Measurements from ENCODE around the gene ADAM20.
"Not testable (repeated sequence)": the region's sequence is repeated elsewhere in the genome, so short reads cannot be mapped to it uniquely, and the experiment has no call there.

ADAM20 gene

DNA sequence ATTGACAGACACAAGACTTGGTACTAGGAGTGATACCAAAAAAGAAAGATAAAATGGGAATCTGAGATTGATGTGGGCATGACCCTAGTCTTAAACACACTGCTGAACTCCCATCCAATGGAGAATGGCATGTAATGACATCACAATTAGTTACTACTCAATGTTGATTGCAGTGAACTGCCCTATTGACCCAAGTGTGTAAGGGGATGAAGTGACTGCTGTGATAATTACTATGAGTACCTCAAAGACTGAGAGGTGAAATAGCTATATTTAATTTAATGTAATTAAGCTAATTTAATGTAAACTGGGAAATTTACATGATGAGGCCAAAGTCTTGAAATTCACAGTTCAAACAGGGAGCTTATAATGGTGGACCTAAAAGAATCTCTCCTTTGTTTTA lies at the start of gene ADAM20:
TSS of gene ADAM20 (minus strand) at position 101 of the 400 bp plus-strand sequence. CDS start 10,247 bp downstream, outside the sequence.
- in situ Hi-C loops (cut with MboI; ENCODE audit: low sequenced_read_pairs) = no loop called here

DNA sequence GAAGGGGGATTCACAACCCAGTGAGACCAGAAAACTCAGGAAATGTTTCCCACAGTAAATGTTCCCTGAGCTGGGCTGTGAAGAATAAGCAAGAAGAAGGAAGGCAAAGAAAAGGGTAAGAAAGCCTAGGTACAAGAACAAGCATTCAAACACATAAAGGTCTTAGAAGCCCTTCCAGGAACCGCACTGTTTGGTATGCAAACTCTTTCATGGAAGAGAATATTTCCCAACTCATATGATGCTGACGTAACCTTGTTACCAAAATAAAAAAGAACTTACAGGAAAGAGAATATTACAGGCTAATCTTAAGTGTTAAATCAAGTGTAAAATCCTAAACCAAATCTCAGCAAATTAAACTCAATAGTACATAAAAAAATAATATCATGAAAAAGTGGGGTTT lies 42.1 kb upstream of the ADAM20 start:
- in situ Hi-C loops (cut with MboI; ENCODE audit: low sequenced_read_pairs) = no loop called here

DNA sequence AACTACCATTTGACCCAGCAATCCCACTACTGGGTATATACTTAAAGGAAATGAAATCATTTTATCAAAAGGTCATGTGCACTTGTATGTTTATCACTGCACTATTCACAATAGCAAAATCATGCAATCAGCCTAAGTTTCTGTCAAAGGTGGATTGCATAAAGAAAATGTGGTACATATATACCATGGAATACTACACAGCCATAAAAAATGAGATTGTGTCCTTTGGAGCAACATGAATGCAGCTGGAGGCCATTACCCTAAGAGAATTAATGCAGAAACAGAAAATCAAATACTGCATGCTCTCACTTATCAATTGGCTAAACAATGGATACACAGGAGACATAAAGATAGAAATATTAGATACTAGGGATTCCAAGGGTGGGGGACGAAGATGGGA lies 38.2 kb upstream of the ADAM20 start:
- in situ Hi-C loops (cut with MboI; ENCODE audit: low sequenced_read_pairs) = no loop called here

DNA sequence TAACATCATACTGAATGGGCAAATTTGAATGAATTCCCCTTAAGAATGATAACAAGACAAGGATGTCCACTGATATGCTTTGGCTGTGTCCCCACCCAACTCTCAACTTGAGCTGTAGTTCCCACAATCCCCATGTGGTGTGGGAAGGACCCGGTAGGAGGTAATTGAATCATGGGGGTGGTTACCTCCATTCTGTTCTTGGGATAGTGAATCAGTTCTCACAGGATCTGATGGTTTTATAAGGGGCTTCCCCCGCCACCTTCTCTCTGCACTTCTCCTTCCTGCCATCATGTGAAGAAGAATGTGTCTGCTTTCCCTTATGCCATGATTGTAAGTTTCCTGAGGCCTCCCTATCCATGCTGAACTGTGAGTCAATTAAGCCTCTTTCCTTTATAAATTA lies 36.3 kb upstream of the ADAM20 start:
- in situ Hi-C loops (cut with MboI; ENCODE audit: low sequenced_read_pairs) = no loop called here

DNA sequence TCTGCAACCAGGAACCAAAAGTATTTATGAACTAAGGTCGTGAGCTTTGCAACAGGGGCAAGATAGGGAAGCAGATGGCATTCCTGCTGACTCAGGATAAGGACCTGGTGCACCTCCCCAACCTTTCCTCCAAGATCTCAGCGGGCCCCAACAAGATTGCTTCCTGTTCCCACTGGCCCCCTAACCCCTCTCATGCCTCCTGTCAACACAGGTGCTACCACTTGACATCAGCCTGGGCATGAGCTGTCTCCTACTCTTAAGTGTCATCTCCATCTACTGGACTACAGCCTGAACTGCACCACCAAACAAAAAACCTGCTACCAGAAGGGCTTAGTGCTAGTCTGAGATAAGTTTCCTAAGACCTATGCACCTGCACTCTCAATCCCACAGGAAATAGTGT lies 33.0 kb upstream of the ADAM20 start:
- in situ Hi-C loops (cut with MboI; ENCODE audit: low sequenced_read_pairs) = no loop called here

DNA sequence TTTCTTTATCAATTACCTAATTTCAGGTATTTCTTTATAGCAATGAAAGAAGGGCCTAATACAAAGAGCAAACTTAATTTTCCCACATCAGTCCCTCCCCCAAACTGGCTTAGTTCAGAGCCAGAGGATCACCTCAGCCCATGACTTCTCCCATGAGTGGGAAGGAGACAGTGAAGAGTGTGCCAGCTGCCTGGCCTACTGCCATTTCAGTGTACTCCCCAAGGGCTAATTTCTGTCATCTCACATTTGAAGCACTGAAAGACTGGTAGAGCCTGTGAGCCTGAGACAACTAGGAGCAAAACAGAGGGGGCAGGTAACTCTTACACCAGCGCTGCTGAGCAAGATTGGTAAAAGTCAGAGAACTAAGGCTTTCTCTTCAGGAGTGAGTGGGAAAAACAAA lies 29.1 kb upstream of the ADAM20 start:
- in situ Hi-C loops (cut with MboI; ENCODE audit: low sequenced_read_pairs) = no loop called here

DNA sequence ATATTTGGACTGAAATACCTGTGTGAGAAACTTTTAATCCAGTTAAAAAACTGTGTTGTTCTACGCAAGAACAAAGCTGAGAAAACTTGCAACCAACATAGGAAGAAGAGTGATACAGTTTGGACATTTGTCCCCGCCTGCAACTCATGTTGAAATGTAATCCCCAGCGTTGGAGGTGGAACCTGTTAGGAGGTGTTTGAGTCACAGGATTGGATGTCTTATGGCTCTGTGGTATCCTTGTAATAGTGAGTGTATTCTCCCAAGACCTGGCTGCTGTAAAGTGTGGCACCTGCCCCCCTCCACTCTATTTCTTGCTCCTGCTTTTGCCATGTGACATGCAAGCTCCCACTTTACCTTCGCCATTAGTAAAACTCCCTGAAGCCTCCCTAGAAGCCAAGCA lies 28.6 kb upstream of the ADAM20 start:
- in situ Hi-C loops (cut with MboI; ENCODE audit: low sequenced_read_pairs) = no loop called here

DNA sequence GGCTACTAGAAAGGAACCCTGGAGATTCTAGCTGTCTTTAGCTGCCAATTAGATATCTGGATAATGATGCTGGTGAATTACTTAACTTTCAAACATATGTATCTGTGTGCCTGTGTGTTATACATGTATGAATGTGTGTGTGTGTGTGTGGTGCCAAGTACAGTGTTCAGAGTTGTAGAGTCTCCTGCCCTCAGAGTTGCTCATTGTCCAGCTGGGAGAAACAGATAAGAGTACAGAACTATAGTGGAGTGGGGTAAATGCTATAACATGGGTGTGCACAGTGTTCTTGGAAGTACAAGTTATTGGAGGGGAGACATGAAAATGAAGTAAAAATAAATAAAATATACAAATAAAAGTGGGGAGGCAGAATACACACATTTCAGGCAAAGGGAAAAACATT lies 23.6 kb upstream of the ADAM20 start:
- in situ Hi-C loops (cut with MboI; ENCODE audit: low sequenced_read_pairs) = no loop called here

DNA sequence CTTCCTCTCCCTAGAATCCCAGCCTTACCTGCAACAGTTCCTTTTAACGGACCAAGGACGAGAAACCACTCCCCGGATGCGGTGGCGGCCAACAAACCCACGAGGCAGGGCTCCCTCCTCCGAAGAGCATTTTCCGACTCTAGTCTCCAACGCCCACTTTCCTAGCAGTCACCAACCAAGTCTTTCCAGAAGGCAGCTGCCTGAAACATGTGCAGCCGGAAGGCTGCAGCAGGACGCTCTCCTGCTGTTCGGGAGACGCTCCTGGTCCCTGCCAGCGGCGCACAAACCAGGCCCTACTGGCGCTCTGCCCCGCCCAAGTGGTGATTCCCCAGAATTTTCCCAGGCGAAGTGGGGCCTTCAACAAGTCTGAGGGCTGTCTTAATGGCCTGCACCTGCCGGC lies 21.1 kb upstream of the ADAM20 start:
- in situ Hi-C loops (cut with MboI; ENCODE audit: low sequenced_read_pairs) = no loop called here

DNA sequence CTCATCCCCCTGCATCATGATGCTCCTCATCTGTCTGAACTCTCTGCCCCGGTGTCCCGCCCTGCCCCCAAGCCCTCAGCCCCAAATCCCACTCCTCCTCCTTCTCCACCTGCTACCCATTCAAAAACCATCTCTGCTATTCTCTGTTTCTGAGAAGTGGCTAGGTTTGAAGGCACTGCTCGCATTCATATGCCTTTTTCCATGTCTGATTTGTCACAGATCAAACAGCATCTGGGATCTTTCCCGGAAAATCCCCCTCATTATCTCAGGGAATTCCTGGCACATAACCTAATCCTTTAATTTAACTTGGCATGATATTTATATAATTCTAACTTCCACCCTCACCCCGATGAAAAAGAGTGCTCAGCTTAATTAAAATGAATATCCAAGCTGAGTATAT lies 3.3 kb upstream of the ADAM20 start:
- in situ Hi-C loops (cut with MboI; ENCODE audit: low sequenced_read_pairs) = no loop called here

DNA sequence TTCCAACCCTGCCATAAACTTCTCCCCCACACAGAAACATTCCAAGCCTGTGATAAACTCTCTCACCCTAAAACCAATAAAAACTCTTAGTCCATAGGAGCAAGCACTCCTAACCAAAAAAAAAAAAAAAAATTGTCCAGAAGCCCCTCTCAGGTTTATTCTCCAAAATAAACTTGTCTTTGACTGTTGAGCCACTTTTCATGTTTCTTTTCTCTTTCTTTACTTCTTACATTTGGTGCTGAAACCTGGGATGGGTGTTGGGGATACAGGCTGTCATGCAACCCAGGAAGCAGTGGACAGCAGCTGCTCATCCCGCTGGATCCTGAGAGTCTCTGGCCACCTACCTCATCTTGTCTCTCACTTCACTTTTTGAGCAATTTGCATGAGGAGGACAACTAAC lies 2.0 kb upstream of the ADAM20 start:
- in situ Hi-C loops (cut with MboI; ENCODE audit: low sequenced_read_pairs) = no loop called here

DNA sequence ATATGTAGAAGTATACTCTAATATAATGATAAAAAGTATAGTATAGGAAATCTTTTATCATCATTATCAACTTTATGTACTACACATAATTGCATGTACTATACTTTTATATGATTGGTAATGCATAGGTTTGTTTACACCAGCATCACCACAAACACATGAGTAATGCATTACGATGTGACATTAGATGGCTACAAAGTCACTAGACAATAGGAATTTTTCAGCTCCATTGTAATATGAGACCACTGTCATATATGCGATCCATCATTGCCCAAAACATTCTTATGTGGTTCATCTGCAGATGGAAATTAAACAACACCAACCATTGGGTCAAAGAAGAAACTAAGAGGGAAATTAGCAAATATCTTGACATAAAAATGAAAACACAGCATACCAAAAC lies 4.4 kb downstream of the ADAM20 start:
- in situ Hi-C loops (cut with MboI; ENCODE audit: low sequenced_read_pairs) = no loop called here

DNA sequence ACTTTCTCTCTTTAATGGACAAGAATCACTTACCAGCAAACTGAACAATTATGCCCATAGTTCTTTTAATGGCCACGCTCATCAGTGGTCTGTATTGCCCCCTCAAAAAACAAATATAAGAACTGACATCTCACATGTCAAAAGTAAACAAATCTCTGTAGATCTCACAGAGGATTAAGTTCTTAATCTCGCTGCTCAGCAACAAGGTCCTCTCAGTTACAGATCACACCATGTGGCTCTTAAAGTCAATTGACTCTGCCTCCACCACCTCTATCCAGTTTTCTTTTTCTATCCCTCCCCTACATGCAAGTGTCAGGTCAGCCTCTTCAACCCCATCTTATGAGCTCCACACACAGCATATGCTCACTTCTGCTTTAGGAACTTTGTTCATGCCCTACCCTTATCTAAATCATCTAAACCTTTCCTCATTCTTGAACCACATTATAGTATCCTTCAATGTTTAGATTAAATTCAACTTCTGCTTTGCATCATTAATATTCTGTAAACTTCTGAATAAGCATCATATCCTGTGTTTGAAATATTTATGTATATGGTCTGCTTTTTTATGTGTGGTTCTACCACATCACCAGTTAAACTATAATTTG lies 7.2 kb downstream of the ADAM20 start:
- in situ Hi-C loops (cut with MboI; ENCODE audit: low sequenced_read_pairs) = no loop called here

DNA sequence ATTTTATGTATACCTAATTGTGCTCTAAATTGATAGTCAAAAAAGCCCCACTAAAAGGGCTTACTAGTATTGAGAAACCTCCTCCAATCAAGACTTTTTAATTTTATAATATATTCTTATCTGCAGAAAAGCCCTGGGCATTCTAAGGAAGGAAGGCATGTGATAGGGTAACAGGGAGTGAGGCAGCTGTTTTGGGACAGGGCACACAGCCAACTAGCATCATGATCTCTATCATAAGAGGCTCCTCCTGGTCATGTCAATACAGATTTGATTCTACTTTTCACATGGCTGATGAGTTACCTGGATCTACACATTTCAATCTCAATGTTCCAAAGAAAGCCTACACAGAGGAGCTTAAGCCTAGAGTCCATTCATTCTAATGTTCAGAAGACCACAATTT lies 9.1 kb downstream of the ADAM20 start:
- in situ Hi-C loops (cut with MboI; ENCODE audit: low sequenced_read_pairs) = no loop called here

DNA sequence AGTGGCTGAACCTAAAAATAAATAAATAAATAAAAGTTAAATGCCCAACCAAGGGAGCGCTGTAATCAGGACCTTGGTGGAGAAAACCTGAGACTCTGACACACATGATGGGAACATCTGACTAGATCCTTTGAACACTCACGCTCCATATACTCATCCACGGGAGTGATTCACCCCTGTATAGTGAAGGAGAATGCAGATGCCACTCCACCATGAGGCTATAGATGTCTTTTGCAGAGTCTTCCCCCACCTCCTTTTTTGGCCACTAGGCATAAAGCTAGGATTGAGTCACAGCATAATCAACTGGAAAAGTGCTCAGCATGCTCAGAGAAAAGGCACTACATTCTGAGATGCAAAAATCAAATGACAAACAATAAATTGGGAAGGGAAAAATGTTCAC lies 19.0 kb downstream of the ADAM20 start:
- in situ Hi-C loops (cut with MboI; ENCODE audit: low sequenced_read_pairs) = no loop called here

DNA sequence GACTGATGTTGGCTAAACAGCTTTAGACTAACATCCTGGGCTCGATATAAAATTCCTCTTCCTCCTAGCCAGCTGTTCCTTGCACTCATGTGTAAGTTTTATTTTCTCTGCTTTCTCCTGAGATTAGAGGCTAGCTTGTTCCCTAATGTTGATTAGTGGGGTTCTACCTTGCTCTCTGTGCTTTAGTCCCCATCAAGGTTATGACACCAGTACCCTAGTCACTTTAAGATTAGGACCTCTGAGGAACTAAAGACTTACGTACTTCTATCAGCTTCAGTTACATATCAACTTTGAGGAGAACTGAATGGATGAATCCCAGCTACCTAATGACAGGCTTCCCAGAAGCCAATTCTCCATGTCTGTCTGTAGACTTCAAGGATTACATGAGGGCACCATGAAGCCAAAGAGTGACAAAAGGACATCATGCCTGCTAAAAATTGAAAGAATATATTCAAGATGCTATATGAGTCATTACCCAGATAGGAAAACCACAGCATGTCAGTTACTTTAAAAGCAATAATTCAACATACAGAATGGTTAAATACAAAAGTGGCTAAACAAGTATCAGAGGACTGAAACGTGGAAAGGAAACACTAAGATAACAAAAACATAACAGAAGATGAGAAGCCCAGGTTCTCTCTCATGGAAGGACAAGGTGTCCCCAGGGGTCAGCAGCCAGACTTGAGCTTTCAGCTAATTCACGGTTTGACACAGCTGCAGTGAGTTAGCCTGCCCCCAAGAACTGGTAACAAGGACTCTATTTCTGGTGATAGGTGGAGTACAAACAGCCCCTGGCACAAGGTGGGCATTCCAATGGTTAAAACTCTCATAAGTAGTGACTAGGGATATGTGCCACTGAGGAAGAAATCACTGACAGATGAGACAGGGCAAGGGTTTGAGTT lies 20.4 kb downstream of the ADAM20 start:
- in situ Hi-C loops (cut with MboI; ENCODE audit: low sequenced_read_pairs) = no loop called here

DNA sequence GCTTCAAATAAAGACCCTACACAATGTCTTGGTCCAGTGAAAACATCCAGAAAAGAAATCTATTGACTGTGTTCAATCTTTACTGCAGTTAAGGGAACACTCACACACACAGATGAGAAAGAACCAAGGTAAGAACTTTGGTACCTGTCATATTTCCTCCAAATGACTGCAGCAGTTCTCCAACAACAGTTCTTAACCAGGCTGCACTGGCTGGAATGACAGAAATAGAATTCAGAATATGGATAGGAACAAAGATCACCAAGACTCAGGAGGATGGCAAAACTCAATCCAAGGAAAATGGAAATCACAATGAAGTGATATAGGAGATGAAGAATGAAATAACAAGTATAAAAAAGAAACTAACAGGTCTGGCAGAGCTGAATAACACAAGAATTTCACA lies 36.6 kb downstream of the ADAM20 start:
- in situ Hi-C loops (cut with MboI; ENCODE audit: low sequenced_read_pairs) = no loop called here

DNA sequence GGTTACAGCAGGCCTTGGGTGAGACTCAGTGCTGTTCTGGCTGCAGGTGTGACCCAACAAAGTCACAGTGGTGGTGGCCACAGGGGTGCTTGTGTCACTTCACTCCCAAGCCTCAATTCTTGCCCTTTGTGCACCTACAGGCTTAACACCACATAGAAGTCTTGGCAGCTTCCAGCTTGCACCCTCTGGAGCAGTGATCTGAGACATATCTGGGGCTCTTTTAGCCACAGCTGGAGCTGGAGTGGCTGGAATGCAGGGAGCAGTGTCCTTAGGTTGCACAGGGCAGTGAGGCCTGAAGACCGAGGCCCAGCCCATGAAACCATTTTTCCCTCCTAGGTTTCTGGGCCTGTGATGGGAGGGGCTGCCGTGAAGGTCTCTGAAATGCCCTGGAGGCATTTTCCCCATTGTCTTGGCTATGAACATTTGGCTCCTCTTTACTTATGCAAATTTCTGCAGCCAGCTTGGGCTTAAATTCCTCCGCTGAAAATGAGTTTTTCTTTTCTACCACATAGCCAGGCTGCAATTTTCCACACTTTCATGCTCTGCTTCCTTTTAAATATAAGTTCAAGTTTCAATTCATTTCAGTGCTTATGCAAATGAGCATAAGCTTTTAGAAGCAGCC lies 45.1 kb downstream of the ADAM20 start:
- in situ Hi-C loops (cut with MboI; ENCODE audit: low sequenced_read_pairs) = no loop called here

DNA sequence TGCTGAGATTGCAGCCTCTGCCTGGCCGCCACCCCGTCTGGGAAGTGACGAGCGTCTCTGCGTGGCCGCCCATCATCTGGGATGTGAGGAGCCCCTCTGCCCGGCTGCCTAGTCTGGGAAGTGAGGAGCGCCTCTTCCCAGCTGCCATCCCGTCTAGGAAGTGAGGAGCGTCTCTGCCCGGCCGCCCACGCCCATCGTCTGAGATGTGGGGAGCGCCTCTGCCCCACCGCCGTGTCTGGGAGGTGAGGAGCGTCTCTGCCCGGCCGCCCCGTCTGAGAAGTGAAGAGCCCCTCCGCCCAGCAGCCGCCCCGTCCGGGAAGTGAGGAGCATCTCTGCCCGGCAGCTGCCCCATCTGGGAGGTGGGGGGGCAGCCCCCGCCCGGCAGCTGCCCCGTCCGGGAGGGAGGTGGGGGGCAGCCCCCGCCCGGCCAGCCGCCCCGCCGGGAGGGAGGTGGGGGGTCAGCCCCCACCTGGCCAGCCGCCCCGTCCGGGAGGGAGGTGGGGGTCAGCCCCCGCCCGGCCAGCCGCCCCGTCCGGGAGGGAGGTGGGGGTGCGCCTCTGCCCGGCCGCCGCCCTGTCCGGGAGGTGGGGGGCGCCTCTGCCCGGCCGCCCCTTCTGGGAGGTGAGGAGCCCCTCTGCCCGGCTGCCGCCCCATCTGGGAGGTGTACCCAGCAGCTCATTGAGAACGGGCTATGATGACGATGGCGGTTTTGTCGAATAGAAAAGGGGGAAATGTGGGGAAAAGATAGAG lies 57.3 kb downstream of the ADAM20 start:
- in situ Hi-C loops (cut with MboI; ENCODE audit: low sequenced_read_pairs) = not testable (repeated sequence)

DNA sequence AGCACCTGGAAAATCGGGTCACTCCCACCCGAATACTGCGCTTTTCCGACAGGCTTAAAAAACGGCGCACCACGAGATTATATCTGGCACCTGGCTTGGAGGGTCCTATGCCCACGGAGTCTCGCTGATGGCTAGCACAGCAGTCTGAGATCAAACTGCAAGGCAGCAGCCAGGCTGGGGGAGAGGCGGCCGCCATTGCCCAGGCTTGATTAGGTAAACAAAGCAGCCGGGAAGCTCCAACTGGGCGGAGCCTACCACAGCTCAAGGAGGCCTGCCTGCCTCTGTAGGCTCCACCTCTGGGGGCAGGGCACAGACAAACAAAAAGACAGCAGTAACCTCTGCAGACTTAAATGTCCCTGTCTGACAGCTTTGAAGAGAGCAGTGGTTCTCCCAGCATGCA lies 59.3 kb downstream of the ADAM20 start:
- in situ Hi-C loops (cut with MboI; ENCODE audit: low sequenced_read_pairs) = not testable (repeated sequence)

DNA sequence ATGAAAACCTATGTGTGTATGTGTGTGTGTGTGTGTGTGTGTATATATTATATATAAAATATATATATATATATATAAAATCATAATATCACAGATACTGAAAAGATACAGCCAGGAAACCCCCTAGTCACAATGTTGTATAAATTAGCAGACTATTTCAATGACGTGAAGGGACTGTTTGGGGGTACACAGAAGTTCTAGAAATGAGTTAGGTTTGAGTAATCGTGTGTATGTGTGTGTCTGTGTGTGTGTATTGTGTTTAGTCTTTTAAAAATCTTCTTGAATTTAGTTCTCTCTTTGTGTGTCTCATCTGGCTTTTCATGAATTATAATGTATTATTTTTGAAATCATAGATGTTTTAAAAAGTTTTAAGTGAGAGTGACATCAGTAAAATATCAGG lies 61.0 kb downstream of the ADAM20 start:
- in situ Hi-C loops (cut with MboI; ENCODE audit: low sequenced_read_pairs) = no loop called here

Data from HL-60/S4 treated with retinoic acid at 250 ng/mL for 4 days and 3 days (cell line).